Skeletal muscle tissue (tissue), 4 donors: ENCODE measurements around the gene MYH10. TPM values are rescaled to one million over a fixed set of nuclear protein-coding genes. Genes with fewer than 3 reads are reported as not detected.

Source experiments
- H3K27ac ChIP-seq: one replicate; pipeline ENCODE4 v1.7.0; 2013; ENCODE audit warnings: mild to moderate bottlenecking, low read depth, low read length, inconsistent platforms
- H3K27me3 ChIP-seq, 3 donors: one replicate each; pipeline ENCODE4 v1.7.0; 2013; ENCODE audit warnings: low read length in 3 of 3; ENCODE audit not compliant: control insufficient read depth in 3 of 3, insufficient read depth in 3 of 3
- H3K36me3 ChIP-seq, 3 donors: one replicate each; pipeline ENCODE4 v1.7.0; 2013; ENCODE audit warnings: low read length in 3 of 3; ENCODE audit not compliant: control insufficient read depth in 3 of 3, insufficient read depth in 3 of 3
- H3K4me1 ChIP-seq, 3 donors: one replicate each; pipeline ENCODE4 v1.7.0; 2013; ENCODE audit warnings: low read length in 3 of 3, mild to moderate bottlenecking in 3 of 3; ENCODE audit not compliant: control insufficient read depth in 3 of 3, insufficient read depth in 3 of 3
- H3K4me3 ChIP-seq, 3 donors: one replicate each; pipeline ENCODE4 v1.7.0; 2013; ENCODE audit warnings: low read length in 3 of 3
- H3K9ac ChIP-seq, 3 donors: one replicate each; pipeline ENCODE4 v1.7.0; 2013; ENCODE audit warnings: low read length in 3 of 3, mild to moderate bottlenecking in 3 of 3, moderate library complexity in 2 of 3, low read depth in 1 of 3
- H3K9me3 ChIP-seq, 3 donors: one replicate each; pipeline ENCODE4 v1.7.0; 2013; ENCODE audit warnings: low read length in 3 of 3; ENCODE audit not compliant: control insufficient read depth in 3 of 3
- total RNA-seq: library from RNA; depleted of rRNA; stranded (reverse); fragments of >200 nt; gene quantifications from one replicate; pipeline ENCODE4 v1.2.3, GENCODE V29; 2014
- donor health status: Osteomylitis.

The MYH10 gene
- total RNA-seq, 1 donor from 2014 or later, result 72.0 TPM

GRCh38 chr17:8474826-8475225 is 155.7 kb downstream of the MYH10 start:
- Histone ChIP-seq H3K9me3 (no peaks in the 10 kb centered on the region), H3K27me3 (no peaks in the 10 kb centered on the region), H3K36me3 (peaks cover 45 to 58% (median 53%) of the 10 kb centered on the region in 3 donors), H3K4me1 (peaks cover 13 to 15% (median 13%) of the 10 kb centered on the region in 3 donors), H3K9ac (no peak overlapping the region), H3K27ac (no peak overlapping the region), H3K4me3 (no peak overlapping the region)

- Histone ChIP-seq H3K9ac (no peak overlapping the region), H3K36me3 (peaks cover 43 to 54% (median 51%) of the 10 kb centered on the region in 3 donors), H3K9me3 (no peaks in the 10 kb centered on the region), H3K27me3 (no peaks in the 10 kb centered on the region), H3K27ac (no peak overlapping the region), H3K4me1 (peaks cover 11 to 15% (median 13%) of the 10 kb centered on the region in 3 donors), H3K4me3 (no peak overlapping the region)
Measured at GRCh38 chr17:8473451-8474192, 156.9 kb downstream of the MYH10 start.

DNA sequence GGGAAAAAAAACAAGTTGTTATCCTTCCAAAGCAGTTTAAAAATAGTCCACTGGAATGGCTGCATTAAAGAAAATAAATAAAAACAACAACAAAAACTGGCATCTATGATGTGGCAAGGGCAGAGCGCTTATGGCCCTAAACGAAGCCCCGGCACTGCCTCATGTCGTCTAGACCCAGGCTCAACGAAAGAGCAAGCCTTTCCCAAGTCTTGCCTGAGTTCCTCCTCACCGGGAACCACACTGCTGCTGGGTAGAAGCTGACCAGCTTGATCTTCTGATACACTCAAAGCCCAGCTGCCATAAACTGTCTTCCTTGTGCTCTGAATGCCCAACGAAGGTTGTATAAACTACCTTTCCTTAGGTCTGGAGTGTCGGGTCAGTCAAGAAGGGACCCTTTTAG is 157.9 kb downstream of the MYH10 start:
- H3K9me3 ChIP-seq, result no peaks in the 10 kb centered on the region

DNA sequence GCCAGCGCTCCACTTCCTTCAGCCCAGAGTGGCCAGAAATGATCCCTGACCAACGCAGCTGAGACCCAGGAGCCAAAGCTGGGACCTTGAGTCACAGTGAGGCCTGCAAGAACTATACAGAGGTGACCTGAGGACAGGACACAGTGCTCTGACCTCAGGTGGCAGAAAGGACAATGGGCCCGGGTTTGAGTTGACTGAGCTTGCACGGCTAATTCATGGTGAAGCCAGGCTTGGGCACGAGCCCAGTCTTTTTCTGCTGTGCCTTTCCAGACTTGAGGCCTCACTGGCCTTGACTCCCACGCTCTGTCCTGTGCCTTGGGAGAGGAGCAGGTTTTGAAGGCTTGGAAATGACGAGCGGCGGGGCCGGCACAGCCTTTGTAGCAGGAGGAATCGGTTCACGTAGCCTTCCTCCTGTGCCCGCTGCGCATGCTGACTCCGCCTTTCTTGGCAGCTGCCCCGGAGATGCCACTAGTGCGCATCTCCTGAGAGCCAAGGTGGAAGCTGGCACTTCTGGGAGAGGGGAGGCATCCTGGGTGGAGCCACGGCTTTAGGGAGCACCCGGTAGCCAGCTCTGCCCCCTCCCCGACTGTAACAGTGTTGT is 160.0 kb downstream of the MYH10 start:
- peaks cover 42 to 48% (median 45%) of the 10 kb centered on the region in 3 donors for H3K36me3 ChIP-seq
- H3K9me3 ChIP-seq, result no peaks in the 10 kb centered on the region
- peak overlapping the region; percentile 43 to 54 (median 49) for H3K4me3 ChIP-seq
- peaks cover 21 to 26% (median 23%) of the 10 kb centered on the region in 3 donors for H3K4me1 ChIP-seq
- H3K27me3 ChIP-seq, result no peaks in the 10 kb centered on the region
- H3K9ac ChIP-seq, result peak overlapping the region in 2 of 3 donors; percentile 27 to 69
- H3K27ac ChIP-seq, result peak overlapping the region; percentile 44

More for the DNA sequence above, 157.9 kb downstream of the MYH10 start:
- H3K27me3 ChIP-seq, result no peaks in the 10 kb centered on the region
- peaks cover 15 to 21% (median 18%) of the 10 kb centered on the region in 3 donors for H3K4me1 ChIP-seq
- no peak overlapping the region for H3K27ac ChIP-seq
- peaks cover 45 to 52% (median 50%) of the 10 kb centered on the region in 3 donors for H3K36me3 ChIP-seq
- H3K9ac ChIP-seq, result no peak overlapping the region
- H3K4me3 ChIP-seq, result no peak overlapping the region

GRCh38 chr17:8469964-8470363 is 160.6 kb downstream of the MYH10 start:
- peaks cover 37 to 44% (median 39%) of the 10 kb centered on the region in 3 donors for H3K36me3 ChIP-seq
- H3K9ac ChIP-seq, result peak overlapping the region in 1 of 3 donors; percentile 69
- no peaks in the 10 kb centered on the region for H3K9me3 ChIP-seq
- no peak overlapping the region for H3K4me3 ChIP-seq
- no peaks in the 10 kb centered on the region for H3K27me3 ChIP-seq
- H3K27ac ChIP-seq, result no peak overlapping the region
- H3K4me1 ChIP-seq, result peaks cover 27 to 32% (median 28%) of the 10 kb centered on the region in 3 donors

- no peak overlapping the region for H3K4me3 ChIP-seq
- no peak overlapping the region for H3K27ac ChIP-seq
- no peaks in the 10 kb centered on the region for H3K27me3 ChIP-seq
- H3K4me1 ChIP-seq, result peaks cover 33 to 38% (median 33%) of the 10 kb centered on the region in 3 donors
- no peak overlapping the region for H3K9ac ChIP-seq
- H3K9me3 ChIP-seq, result no peaks in the 10 kb centered on the region
- peaks cover 33 to 43% (median 39%) of the 10 kb centered on the region in 3 donors for H3K36me3 ChIP-seq
Measured at GRCh38 chr17:8468980-8469379, 161.5 kb downstream of the MYH10 start.

DNA sequence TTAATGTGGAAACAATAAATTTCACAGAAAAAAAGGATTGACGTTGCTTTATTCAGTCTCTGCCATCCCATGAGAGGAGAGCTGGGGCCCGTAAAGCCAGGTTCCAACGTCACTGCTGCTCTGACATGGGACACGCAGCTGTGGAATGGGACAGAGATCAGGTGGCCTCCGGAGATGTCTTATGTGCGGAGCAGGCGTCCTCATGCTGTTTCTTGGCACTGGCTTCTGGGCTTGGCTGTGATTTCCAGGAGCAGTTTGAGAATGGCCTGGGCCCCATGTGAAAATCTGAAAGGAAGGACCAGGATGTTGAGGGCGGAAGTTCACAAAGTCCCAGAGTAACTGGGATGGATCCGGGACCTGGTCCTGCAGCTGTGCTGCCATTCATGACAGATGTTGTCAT is 162.4 kb downstream of the MYH10 start:
- Histone ChIP-seq H3K4me1 (peaks cover 33 to 44% (median 33%) of the 10 kb centered on the region in 3 donors), H3K27me3 (no peaks in the 10 kb centered on the region), H3K36me3 (peaks cover 32 to 44% (median 36%) of the 10 kb centered on the region in 3 donors), H3K27ac (peak overlapping the region; percentile 40), H3K4me3 (no peak overlapping the region), H3K9me3 (no peaks in the 10 kb centered on the region), H3K9ac (no peak overlapping the region)

DNA sequence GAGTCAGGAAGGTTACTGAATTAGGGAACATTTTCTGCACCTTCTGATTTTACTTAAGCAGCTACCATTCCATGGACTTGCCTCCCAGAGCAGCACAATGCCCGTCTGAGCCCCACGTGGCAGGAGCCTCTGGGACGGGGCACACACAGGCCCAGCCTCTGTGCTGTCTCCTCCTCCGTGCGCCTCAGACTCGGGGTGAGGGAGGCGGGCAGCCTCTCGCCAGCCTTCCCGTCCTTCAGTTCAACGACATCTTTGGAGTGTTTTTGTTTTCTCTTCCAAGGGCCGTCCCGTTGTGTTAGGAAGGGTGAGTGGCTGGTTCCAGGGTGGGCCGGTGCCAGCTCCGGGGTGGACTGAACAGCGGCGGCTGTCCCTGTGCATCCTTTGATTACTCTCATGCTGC is 163.0 kb downstream of the MYH10 start:
- Histone ChIP-seq H3K4me3 (no peak overlapping the region), H3K4me1 (peaks cover 33 to 44% (median 35%) of the 10 kb centered on the region in 3 donors), H3K9me3 (no peaks in the 10 kb centered on the region), H3K9ac (peak overlapping the region in 1 of 3 donors; percentile 16), H3K27me3 (no peaks in the 10 kb centered on the region), H3K27ac (peak overlapping the region; percentile 40), H3K36me3 (peaks cover 34 to 49% (median 37%) of the 10 kb centered on the region in 3 donors)

- Histone ChIP-seq H3K4me1 (peaks cover 33 to 44% (median 35%) of the 10 kb centered on the region in 3 donors), H3K9ac (no peak overlapping the region), H3K4me3 (no peak overlapping the region), H3K27me3 (no peaks in the 10 kb centered on the region), H3K27ac (no peak overlapping the region), H3K36me3 (peaks cover 35 to 52% (median 43%) of the 10 kb centered on the region in 3 donors), H3K9me3 (no peaks in the 10 kb centered on the region)
Measured at GRCh38 chr17:8466873-8467272, 163.7 kb downstream of the MYH10 start.

DNA sequence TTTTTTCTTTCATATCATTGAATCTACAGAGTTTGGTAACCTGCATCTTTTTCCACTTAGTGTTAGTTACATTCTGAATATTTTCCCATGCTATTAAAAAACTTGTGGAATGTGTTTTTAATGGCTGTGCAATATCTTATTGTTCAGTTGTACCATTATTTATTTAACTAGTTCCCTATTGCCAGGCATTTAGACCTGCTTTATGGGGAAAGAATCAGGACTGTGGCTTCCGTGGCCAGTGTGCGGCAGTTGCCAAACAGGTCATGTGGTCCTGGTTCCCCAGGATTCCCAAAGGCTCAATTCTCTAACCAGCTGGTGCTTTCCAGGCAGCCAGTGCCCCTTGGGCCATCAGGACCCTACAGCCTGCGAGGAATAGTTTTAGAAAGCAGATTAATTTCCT is 164.1 kb downstream of the MYH10 start:
- no peak overlapping the region for H3K9ac ChIP-seq
- H3K27me3 ChIP-seq, result no peaks in the 10 kb centered on the region
- no peaks in the 10 kb centered on the region for H3K9me3 ChIP-seq
- peaks cover 33 to 44% (median 35%) of the 10 kb centered on the region in 3 donors for H3K4me1 ChIP-seq
- H3K27ac ChIP-seq, result no peak overlapping the region
- H3K4me3 ChIP-seq, result no peak overlapping the region
- peaks cover 37 to 51% (median 46%) of the 10 kb centered on the region in 3 donors for H3K36me3 ChIP-seq
